ENCODE results near the gene CDH13.

GRCh38 chr16:83115491-83116232, 488.9 kb downstream of the CDH13 start:
- TF ChIP-seq EZH2phosphoT487 (IDR thresholded peaks at IDR 0.05; ENCODE audit: low read depth) (no peak), CTCF (IDR thresholded peaks at IDR 0.05; ENCODE audit: low read depth, low read length) (no peak)

Measured in OCI-LY3 (cell line).